ENCODE data around the gene PDE7B. TPM values are rescaled to one million over a fixed set of nuclear protein-coding genes. Genes with fewer than 3 reads are reported as not detected.
"Not testable (repeated sequence)": the region's sequence is repeated elsewhere in the genome, so short reads cannot be mapped to it uniquely, and the experiment has no call there.

Gene PDE7B
- total and polyA plus RNA-seq, 3 experiments from 2014 or later = 0.04 to 0.24 (median 0.07) TPM

DNA sequence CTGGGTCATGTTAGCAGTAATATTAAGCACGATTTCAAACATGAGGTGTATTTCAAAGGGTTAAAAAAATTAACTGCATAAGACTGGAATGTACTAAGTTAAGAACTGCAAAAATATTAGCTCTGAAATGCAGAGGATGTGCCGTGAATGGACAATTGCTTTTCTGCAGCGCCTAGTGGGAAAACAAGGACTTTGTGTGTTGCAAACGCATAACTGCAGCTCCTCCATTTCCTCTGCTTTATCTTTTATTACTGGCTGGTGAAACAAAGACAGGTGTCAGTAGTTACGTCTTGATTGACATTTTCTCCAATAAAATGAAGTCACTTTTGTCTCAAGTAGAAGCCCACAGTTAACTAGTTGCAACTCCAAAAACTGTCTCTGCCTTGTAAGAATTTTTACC is 1.7 kb downstream of the PDE7B start:
- POLR2A ChIA-PET = no interaction called here

DNA sequence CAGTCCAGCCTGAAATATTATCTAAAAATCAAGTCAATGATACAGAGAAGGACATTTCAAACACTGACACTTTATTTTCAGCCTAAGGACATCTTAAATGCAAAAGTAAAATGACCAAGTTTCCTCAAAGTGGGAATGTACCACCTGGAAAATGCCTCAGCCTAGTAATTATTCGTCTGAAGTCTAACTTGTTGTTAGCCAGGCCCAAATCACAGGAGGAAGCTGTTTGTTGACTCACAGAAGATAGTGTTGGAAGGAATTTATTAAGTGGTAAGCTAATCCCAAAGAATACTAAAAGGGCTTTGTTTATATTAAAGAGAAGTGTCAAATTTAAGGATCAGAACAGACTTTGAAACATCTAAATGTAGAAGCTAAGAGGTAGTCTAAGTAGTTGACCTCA is 2.5 kb downstream of the PDE7B start:
- H3K27me3 ChIP-seq (ENCODE audit: insufficient read depth, low read length, poor library complexity, severe bottlenecking) = no peaks in the 10 kb centered on the region
- Mint-ChIP-seq H3K27me3 (peaks cover 3 to 7% of the 10 kb centered on the region in 2 donors), H3K4me3 (no peak overlapping the region), H3K36me3 (no peaks in the 10 kb centered on the region), H3K9me3 (no peaks in the 10 kb centered on the region), H3K27ac (peak overlapping the region in 1 of 8 donors; percentile 17), H3K4me1 (peaks cover 11 to 15% (median 11%) of the 10 kb centered on the region in 3 donors)
- no peak for DNase-seq
- no peak overlapping the region for H3K4me3 ChIP-seq (ENCODE audit: low read length)
- ChIA-PET CTCF (no interaction called here), POLR2A (no interaction called here)
- no peaks in the 10 kb centered on the region for H3K9me3 ChIP-seq (ENCODE audit: low read length)
- no peak overlapping the region for H3K27ac ChIP-seq (ENCODE audit: low read depth, low read length)
- peaks cover 8% of the 10 kb centered on the region for H3K4me1 ChIP-seq (ENCODE audit: insufficient read depth, low read length)
- H3K36me3 ChIP-seq (ENCODE audit: insufficient read depth, low read length) = no peaks in the 10 kb centered on the region

More for the DNA sequence above, 1.7 kb downstream of the PDE7B start:
- Histone ChIP-seq H3K9me3 (ENCODE audit: low read length) (no peaks in the 10 kb centered on the region), H3K27ac (ENCODE audit: low read depth, low read length) (no peak overlapping the region), H3K4me3 (ENCODE audit: low read length) (no peak overlapping the region), H3K27me3 (ENCODE audit: insufficient read depth, low read length, poor library complexity, severe bottlenecking) (no peaks in the 10 kb centered on the region), H3K36me3 (ENCODE audit: insufficient read depth, low read length) (no peaks in the 10 kb centered on the region), H3K4me1 (ENCODE audit: insufficient read depth, low read length) (peaks cover 8% of the 10 kb centered on the region)
- H3K36me3 Mint-ChIP-seq = no peaks in the 10 kb centered on the region
- H3K27ac Mint-ChIP-seq = no peak overlapping the region
- no peaks in the 10 kb centered on the region for H3K9me3 Mint-ChIP-seq
- peaks cover 11 to 15% (median 11%) of the 10 kb centered on the region in 3 donors for H3K4me1 Mint-ChIP-seq
- no peak overlapping the region for H3K4me3 Mint-ChIP-seq
- H3K27me3 Mint-ChIP-seq = peaks cover 3 to 7% of the 10 kb centered on the region in 2 donors
- CTCF ChIA-PET = no interaction called here
- no peak for DNase-seq

DNA sequence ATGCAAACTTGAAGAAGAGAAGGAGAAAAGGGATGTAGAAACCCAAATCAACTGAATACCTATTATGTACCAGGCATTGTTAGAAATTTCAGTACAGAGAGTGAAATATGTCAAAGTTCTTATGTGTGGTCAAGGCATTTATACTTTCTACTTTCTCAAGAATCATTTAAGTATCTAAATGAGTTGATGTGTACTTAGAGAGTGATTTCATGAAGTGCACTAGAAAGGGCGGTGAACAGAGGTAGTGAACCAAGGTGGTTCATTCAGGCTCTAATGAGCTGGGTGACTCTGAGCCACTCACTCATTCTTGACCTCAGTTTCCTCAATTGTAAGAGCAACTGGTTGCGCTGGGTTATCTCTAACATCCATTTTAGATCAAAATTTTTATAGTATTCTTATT is 3.3 kb downstream of the PDE7B start:
- no peaks in the 10 kb centered on the region for H3K36me3 Mint-ChIP-seq
- ChIA-PET CTCF (interaction anchor here (2.3 kb wide), 1 partner anchor 55 kb away, joined by 7 read pairs; no protein-coding TSS in a partner anchor), POLR2A (no interaction called here)
- Histone ChIP-seq H3K27ac (ENCODE audit: low read depth, low read length) (no peak overlapping the region), H3K4me1 (ENCODE audit: insufficient read depth, low read length) (peaks cover 8% of the 10 kb centered on the region), H3K4me3 (ENCODE audit: low read length) (no peak overlapping the region), H3K9me3 (ENCODE audit: low read length) (no peaks in the 10 kb centered on the region), H3K36me3 (ENCODE audit: insufficient read depth, low read length) (no peaks in the 10 kb centered on the region), H3K27me3 (ENCODE audit: insufficient read depth, low read length, poor library complexity, severe bottlenecking) (no peaks in the 10 kb centered on the region)
- H3K9me3 Mint-ChIP-seq = no peaks in the 10 kb centered on the region
- DNase-seq = no peak
- peak overlapping the region in 1 of 8 donors; percentile 36 for H3K27ac Mint-ChIP-seq
- peaks cover 3 to 7% of the 10 kb centered on the region in 2 donors for H3K27me3 Mint-ChIP-seq
- H3K4me1 Mint-ChIP-seq = peaks cover 11 to 15% (median 11%) of the 10 kb centered on the region in 3 donors
- no peak overlapping the region for H3K4me3 Mint-ChIP-seq

DNA sequence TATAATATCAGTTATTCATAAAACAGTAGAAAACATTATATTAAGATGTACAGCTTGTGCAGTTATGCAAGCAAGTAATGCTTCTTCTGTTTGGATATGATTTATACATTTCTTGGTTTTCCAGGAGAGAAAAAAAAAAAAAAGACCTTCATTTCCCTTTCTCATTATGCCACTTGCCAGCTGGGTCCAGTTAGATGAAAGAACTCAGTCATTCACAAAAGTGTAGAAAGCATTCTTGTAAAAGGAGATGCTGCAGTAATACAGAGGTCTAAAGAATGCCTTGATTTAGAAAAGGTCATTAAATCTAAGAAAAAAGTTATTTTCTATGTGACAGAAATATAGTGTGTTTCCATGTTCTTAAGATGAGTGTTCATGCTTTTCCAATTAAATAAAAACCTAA is 7.4 kb downstream of the PDE7B start:
- Mint-ChIP-seq H3K27ac (no peak overlapping the region), H3K4me1 (no peaks in the 10 kb centered on the region), H3K36me3 (no peaks in the 10 kb centered on the region), H3K4me3 (no peak overlapping the region), H3K9me3 (no peaks in the 10 kb centered on the region), H3K27me3 (peaks cover 0 to 2% of the 10 kb centered on the region in 2 donors)
- no peak overlapping the region for H3K4me3 ChIP-seq (ENCODE audit: low read length)
- H3K27me3 ChIP-seq (ENCODE audit: insufficient read depth, low read length, poor library complexity, severe bottlenecking) = no peaks in the 10 kb centered on the region
- no peak overlapping the region for H3K27ac ChIP-seq (ENCODE audit: low read depth, low read length)
- no peaks in the 10 kb centered on the region for H3K36me3 ChIP-seq (ENCODE audit: insufficient read depth, low read length)
- ChIA-PET POLR2A (no interaction called here), CTCF (no interaction called here)
- no peak for DNase-seq
- no peaks in the 10 kb centered on the region for H3K4me1 ChIP-seq (ENCODE audit: insufficient read depth, low read length)
- H3K9me3 ChIP-seq (ENCODE audit: low read length) = no peaks in the 10 kb centered on the region

DNA sequence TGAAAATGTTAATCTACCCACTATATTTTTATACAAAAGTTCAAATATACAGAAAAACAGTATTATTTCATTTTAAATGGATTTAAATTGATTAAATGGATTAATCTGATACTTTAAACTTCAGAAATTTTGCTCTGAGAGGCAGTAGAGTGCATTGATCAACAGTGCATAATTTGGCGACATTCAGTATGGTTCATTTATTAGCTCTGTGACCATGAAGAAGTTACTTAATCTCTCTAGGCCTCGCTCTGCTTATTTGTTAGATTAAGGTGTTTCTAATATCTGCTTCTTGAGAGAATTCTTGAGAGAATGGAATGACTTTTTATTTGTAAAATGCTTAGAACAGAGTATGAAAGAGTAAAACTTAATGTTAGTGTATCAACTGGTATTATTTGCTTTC is 8.9 kb downstream of the PDE7B start:
- CTCF ChIA-PET = no interaction called here
- no peak overlapping the region for H3K4me3 ChIP-seq (ENCODE audit: low read length)
- H3K36me3 ChIP-seq (ENCODE audit: insufficient read depth, low read length) = no peaks in the 10 kb centered on the region
- peaks cover 0 to 2% of the 10 kb centered on the region in 2 donors for H3K27me3 Mint-ChIP-seq
- no peaks in the 10 kb centered on the region for H3K27me3 ChIP-seq (ENCODE audit: insufficient read depth, low read length, poor library complexity, severe bottlenecking)
- H3K27ac Mint-ChIP-seq = no peak overlapping the region
- no peak overlapping the region for H3K27ac ChIP-seq (ENCODE audit: low read depth, low read length)
- H3K9me3 Mint-ChIP-seq = no peaks in the 10 kb centered on the region
- POLR2A ChIA-PET = no interaction called here
- H3K4me1 Mint-ChIP-seq = no peaks in the 10 kb centered on the region
- H3K4me3 Mint-ChIP-seq = no peak overlapping the region
- H3K36me3 Mint-ChIP-seq = peaks cover 0 to 6% (median 0%) of the 10 kb centered on the region in 3 donors
- no peaks in the 10 kb centered on the region for H3K4me1 ChIP-seq (ENCODE audit: insufficient read depth, low read length)
- no peaks in the 10 kb centered on the region for H3K9me3 ChIP-seq (ENCODE audit: low read length)
- DNase-seq = no peak

DNA sequence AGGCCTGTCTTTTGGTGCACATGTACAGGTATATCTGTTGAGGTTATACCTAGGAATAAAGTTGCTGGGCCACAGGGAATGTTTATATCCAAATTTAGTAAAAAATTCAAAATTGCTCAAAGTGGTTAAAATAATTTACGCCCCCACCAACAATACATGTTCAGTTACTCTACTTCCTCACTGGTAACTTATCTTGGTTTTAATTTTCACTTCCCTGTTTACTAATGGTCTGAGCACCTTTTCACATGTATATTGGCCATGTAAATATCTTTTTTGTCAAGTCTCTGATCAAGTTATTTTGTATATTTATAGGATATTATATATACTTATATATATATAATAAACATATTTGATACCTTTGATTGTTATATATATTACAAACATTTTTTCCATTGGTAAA is 9.7 kb downstream of the PDE7B start:
- H3K4me1 Mint-ChIP-seq = no peaks in the 10 kb centered on the region
- H3K27me3 ChIP-seq (ENCODE audit: insufficient read depth, low read length, poor library complexity, severe bottlenecking) = no peaks in the 10 kb centered on the region
- peaks cover 0 to 8% (median 0%) of the 10 kb centered on the region in 3 donors for H3K36me3 Mint-ChIP-seq
- H3K27ac ChIP-seq (ENCODE audit: low read depth, low read length) = no peak overlapping the region
- H3K9me3 ChIP-seq (ENCODE audit: low read length) = no peaks in the 10 kb centered on the region
- no peak overlapping the region for H3K27ac Mint-ChIP-seq
- no peaks in the 10 kb centered on the region for H3K4me1 ChIP-seq (ENCODE audit: insufficient read depth, low read length)
- DNase-seq = no peak
- H3K4me3 Mint-ChIP-seq = no peak overlapping the region
- H3K4me3 ChIP-seq (ENCODE audit: low read length) = no peak overlapping the region
- ChIA-PET CTCF (no interaction called here), POLR2A (no interaction called here)
- H3K9me3 Mint-ChIP-seq = no peaks in the 10 kb centered on the region
- H3K27me3 Mint-ChIP-seq = peaks cover 0 to 2% of the 10 kb centered on the region in 2 donors
- H3K36me3 ChIP-seq (ENCODE audit: insufficient read depth, low read length) = no peaks in the 10 kb centered on the region

DNA sequence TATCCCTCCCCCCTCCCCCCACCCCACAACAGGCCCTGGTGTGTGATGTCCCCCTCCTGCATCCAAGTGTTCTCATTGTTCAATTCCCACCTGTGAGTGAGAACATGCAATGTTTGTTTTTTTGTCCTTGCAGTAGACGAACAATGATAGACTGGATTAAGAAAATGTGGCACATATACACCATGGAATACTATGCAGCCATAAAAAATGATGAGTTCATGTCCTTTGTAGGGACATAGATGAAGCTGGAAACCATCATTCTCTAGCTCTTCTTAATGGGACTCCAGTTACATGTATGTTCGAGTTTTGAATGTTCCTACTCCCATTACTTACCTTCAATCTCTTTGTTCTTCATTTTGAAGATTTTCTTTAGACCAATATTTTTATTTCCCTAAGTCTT is 13.4 kb downstream of the PDE7B start:
- CTCF ChIA-PET = interaction anchor here (1.0 kb wide), 1 partner anchor 45 kb away, joined by 3 read pairs; no protein-coding TSS in a partner anchor
- DNase-seq; H3K27ac ChIP-seq (ENCODE audit: low read depth, low read length); POLR2A ChIA-PET; H3K27me3 Mint-ChIP-seq; H3K27ac Mint-ChIP-seq; H3K4me1 Mint-ChIP-seq; H3K4me3 ChIP-seq (ENCODE audit: low read length); H3K4me1 ChIP-seq (ENCODE audit: insufficient read depth, low read length); H3K9me3 Mint-ChIP-seq; H3K36me3 ChIP-seq (ENCODE audit: insufficient read depth, low read length); H3K4me3 Mint-ChIP-seq; H3K27me3 ChIP-seq (ENCODE audit: insufficient read depth, low read length, poor library complexity, severe bottlenecking); H3K9me3 ChIP-seq (ENCODE audit: low read length); H3K36me3 Mint-ChIP-seq: not testable (repeated sequence)

DNA sequence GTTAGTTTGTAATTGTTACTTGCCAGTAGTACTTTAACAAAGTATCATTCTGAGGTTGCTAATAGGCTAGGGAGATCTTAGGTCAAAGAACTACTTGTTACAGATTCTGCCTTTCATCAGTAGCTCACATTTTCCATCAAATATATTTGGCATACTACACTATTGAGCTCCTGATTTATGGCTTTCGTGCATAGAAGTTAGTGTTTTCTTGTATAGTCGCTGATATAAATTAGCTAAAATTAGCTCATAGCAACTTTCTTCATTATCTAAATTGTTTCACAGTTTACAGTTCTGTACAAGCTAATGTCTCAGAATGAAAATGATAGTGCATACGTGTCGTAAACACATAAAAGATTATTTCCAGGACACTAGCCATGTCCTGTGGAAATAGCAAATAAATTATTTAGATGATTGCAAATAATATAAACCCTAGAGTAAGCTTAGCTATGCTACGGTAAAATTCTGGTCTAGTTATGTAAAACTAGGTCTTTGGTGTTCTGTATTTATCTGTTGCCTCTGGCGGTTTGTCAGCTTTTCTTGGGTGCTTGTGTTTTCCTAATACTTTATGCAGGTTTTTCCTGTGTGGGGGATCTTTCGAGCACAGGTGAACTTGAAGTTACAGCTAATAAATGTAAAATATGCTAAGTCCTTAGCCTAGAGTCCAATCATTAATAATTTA is 15.1 kb downstream of the PDE7B start:
- H3K27me3 ChIP-seq (ENCODE audit: insufficient read depth, low read length, poor library complexity, severe bottlenecking) = no peaks in the 10 kb centered on the region
- Mint-ChIP-seq H3K4me1 (no peaks in the 10 kb centered on the region), H3K9me3 (no peaks in the 10 kb centered on the region), H3K4me3 (no peak overlapping the region), H3K27ac (no peak overlapping the region), H3K27me3 (no peaks in the 10 kb centered on the region), H3K36me3 (peaks cover 0 to 8% (median 0%) of the 10 kb centered on the region in 3 donors)
- ChIA-PET CTCF (interaction anchor here (0.8 kb wide), 1 partner anchor 43 kb away, joined by 3 read pairs; no protein-coding TSS in a partner anchor), POLR2A (no interaction called here)
- no peaks in the 10 kb centered on the region for H3K9me3 ChIP-seq (ENCODE audit: low read length)
- DNase-seq = no peak
- no peaks in the 10 kb centered on the region for H3K36me3 ChIP-seq (ENCODE audit: insufficient read depth, low read length)
- no peak overlapping the region for H3K4me3 ChIP-seq (ENCODE audit: low read length)
- no peaks in the 10 kb centered on the region for H3K4me1 ChIP-seq (ENCODE audit: insufficient read depth, low read length)
- H3K27ac ChIP-seq (ENCODE audit: low read depth, low read length) = no peak overlapping the region

Data from CD8-positive, alpha-beta memory T cell (primary cell).